Measurements from ENCODE around the gene RPL27A.

The RPL27A gene

GRCh38 chr11:8676458-8676857 lies 6.1 kb upstream of the RPL27A start:
- DNase-seq, result no peak

DNA sequence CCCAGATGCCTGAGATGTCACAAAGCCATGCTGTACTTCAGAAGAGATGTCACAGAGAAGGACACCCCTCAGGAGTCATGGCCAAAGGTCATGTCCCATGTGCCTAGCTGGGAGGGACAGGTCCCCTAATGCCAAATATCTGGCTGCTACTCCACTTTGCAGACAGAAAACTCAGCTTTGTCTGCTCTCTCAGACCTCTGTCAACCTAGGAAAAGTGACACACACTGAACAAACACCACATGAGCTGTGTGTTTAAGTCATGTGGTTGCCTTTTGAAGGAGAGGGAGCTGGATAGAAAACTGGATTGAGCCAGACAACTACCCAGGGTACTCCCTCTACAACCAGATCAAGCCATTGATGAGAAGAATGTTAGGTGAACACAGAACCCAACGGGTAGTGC lies 3.6 kb upstream of the RPL27A start:
- DNase-seq, result no peak

GRCh38 chr11:8681837-8682302 lies 722 bp upstream of the RPL27A start:
- no peak for DNase-seq

DNA sequence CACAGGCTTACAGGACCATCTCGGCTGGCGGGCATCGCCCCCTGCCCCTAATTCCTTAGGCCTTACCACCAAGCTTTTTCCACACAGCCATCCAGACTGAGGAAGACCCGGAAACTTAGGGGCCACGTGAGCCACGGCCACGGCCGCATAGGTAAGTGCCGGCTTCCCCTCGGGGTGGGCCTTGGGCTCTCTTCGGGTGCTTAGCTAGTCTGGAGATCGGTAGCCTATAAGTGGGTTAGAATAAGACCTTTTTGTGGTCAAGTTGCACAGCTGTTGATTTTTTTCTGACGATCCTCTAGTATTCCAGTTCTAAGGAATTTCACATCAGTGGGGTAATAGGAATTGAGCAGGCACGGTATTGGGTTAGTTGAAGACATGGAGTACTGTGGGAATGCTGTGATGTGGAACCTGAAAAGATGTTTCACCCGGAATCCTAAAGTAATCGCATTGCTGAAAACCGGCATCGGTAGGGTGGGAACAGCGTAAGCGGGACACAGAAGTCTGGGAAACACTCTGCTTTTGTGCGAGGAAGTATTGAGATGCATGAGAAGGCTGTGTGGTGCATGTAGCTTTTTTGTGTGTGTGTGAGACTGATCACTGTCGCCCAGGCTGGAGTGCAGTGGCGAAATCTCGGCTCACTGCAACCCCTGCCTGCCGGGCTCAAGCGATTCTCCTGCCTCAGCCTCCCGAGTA lies 669 bp downstream of the RPL27A start:
- no peak for DNase-seq

- no peak for DNase-seq
These were observed 2.2 kb downstream of the RPL27A start for GRCh38 chr11:8684600-8685290.

DNA sequence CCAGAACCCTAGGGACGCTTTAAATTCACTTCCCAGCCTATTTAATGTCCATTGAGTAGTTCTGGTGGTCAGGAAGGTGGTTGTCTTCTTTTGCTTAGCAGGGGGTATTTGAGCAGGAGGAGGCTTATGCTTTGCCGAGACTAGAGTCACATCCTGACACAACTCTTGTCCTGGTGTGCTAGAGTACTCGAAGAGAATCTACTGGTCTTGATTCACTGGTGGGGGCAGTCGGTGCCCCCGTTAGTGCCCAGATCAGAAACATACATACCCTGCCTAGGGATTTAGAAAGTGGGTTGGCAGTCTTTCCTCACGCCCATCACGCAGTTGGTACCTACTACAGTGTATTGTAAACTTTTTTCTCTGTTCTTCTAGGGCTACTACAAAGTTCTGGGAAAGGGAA lies 2.7 kb downstream of the RPL27A start:
- no peak for DNase-seq

- no peak for DNase-seq
These were observed 3.2 kb downstream of the RPL27A start for GRCh38 chr11:8685820-8686219.

DNA sequence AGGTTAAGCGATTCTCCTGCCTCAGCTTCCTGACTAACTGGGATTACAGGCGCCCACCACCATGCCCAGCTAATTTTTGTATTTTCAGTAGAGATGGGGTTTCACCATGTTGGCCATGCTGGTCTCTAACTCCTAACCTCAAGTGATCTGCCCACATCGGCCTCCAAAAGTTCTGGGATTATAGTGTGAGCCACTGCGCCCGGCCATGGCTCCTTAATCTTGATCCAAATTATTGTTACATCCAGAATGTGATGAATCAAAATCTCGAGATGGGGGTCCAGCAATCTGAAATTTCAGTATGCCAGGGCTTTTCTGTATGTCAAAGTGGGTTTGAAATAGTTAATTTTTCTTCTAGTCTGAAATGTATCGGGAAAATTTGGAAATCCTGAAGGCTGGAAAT lies 3.7 kb downstream of the RPL27A start:
- DNase-seq, result no peak

- DNase-seq, result peak; percentile 80
These were observed 6.1 kb downstream of the RPL27A start for GRCh38 chr11:8688414-8689362.

GRCh38 chr11:8689726-8690255 lies 7.2 kb downstream of the RPL27A start:
- DNase-seq, result no peak

DNA sequence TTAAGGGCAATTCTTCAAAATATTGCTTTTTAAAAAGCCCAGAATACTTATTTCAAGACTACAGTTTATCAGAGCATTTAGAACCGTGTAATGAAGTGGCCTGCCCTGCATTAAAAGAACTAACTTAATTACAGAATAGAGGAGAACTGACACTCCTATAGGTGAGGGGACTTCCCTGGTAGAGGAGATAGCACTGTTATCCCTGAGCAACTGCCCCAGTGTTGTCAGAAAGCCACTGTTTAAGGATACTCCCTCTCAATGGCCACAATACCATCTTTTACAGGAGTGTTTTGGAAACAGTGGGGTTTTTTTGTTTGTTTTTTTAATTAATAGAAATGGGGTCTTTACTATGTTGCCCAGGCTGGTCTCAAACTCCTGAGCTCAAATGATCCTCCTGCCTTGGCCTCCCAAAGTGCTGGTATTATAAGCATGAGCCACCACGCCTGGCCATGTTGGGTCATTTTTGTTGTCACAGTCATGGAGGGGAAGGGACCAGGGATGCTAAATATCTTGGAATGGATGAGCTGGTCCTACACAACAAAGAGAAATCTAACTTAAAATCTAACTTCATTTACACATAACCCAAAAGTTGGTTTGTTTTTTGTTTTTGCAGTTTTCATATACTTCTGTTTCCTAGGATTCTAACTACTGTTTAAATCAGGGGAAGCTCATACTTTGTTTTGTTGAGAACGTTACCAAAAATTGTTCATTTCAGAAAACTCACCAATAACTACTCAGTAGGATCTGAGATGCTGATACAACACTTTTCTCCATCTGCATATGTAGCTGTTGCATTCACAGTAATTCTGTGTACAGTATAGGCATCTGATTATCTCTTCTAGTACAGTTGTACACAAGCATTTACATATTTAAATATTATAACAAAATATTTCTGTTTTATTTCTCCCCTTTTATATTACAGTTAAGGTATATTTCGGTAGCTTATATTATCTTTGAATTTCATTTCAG lies 8.1 kb downstream of the RPL27A start:
- DNase-seq, result no peak

DNA sequence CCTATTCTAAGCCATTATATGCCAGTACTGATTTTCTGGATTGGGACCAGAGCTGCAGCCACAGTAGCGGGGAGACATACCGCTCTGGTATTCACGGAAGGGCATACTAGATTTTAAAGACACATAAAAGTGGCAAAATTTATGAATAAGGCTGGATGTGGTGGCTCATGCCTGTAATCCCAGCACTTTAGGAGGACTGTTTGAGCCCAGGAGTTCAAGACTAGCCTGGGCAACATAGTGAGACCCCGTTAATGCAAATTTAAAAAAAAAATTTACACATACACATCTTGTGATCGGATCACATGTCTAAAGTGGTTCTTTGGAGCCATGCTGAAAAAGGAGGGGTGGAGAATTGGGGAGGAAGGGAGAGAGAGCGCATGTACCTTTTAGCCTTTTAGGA lies 9.0 kb downstream of the RPL27A start:
- DNase-seq, result no peak

DNA sequence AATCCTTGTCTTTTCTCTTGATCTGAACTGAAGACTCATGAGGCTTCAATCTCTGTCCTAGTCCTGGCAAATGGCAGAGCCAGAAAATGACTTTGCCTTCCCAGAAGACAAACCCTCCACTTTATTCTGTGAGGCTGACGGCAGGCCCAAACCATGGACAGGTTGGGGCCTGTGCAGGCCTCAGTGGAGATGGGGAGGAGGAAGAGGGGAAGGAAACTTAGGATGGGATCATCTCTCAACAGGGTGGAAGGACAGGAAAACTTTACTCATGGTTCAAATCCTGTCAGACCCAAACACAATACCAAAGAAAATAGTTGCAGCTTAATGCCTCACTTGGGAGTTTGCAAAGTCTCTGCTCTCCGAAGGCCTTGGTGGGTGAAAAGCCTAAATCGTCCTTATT lies 9.8 kb downstream of the RPL27A start:
- DNase-seq, result no peak

GRCh38 chr11:8693010-8693551 lies 10.5 kb downstream of the RPL27A start:
- DNase-seq, result no peak

GRCh38 chr11:8693555-8693954 lies 11.0 kb downstream of the RPL27A start:
- DNase-seq, result no peak

- no peak for DNase-seq
These were observed 11.5 kb downstream of the RPL27A start for GRCh38 chr11:8694137-8694536.

DNA sequence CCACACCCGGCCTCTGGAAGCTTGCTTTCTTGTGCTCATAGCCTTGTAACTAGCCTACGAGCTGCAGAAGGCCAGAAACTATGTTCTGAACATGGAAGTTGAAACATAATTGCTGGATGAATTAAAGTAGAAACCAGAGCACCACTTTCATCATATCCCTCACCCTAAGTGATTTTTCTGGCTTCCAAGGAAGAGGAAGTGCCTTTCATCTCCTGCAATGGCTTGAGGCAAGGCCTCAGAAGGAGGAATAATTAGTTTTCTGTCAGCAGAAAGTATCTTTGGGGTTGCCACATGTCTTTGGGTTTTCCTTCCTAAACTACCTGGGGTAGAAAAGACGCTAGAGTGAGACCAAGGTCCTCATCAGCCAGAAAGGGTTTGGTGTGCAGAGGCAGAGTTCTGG lies 14.5 kb downstream of the RPL27A start:
- no peak for DNase-seq

GRCh38 chr11:8698379-8698851 lies 15.8 kb downstream of the RPL27A start:
- DNase-seq, result no peak

- DNase-seq, result no peak
These were observed 16.4 kb downstream of the RPL27A start for GRCh38 chr11:8698917-8699441.

DNA sequence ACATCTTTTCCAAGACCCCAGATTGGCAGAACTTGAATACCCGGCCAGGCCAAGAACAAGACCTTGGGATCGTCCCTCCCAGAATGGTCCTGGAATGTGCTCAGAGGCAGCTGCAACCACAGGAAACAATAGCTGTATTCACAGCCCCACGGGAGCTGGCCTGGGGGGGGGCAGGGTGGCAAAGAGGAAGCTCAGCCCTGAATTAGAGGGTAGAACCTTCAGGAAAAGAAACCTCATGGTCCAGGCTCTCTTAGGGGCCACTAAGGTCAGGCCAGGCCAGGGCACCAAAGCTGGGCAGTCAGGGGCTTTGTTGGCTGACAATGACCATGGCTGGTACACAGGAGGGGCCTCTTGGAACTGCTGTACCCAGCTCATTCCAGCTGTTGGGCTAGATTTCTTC lies 17.3 kb downstream of the RPL27A start:
- no peak for DNase-seq

- no peak for DNase-seq
These were observed 19.5 kb downstream of the RPL27A start for GRCh38 chr11:8701891-8702597.

Data from activated naive CD4-positive, alpha-beta T cell treated with anti-CD3 and anti-CD28 coated beads, Interleukin-2, amount 50 U/mL, for 16 hours (primary cell).